ENCODE data around the gene DLGAP5.

DLGAP5 gene

DNA sequence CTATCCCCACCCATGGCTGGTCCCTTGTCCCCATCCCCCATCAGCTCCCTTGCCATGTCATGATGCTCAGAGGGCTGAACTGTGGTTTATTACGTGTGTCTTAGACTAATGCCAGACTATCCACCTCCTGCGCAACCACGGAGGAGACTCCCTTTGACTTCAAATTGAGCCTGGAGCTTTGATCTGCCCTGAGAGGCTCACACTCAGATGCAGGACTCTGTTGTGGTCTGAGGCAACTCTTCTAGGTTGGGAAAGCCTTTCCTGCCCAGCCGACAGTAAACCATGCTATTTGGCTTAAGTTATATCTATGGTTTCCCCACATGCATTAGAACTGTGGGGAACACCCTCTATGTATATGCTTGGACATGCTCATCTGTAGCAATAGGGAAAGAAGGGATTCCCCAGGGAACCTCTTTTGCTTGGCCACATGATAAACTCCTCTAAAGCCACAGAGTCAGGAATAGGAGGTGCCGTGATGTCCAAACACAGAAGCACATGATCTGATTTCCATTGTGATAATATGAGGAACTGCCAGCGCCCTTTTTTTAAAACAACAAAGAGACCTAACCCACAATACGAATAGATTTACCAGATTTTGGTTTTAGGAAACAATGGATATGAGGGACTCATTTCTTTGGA, 73.5 kb downstream of the DLGAP5 start:
- Histone ChIP-seq H3K27ac (ENCODE audit: low read length) (no peak overlapping the region), H3K9ac (ENCODE audit: low read length) (no peak overlapping the region), H3K9me2 (replicated peaks; ENCODE audit: insufficient read depth, low read length) (no peaks in the 10 kb centered on the region), H3K4me1 (ENCODE audit: low read length) (no peaks in the 10 kb centered on the region), H3K9me3 (replicated peaks; ENCODE audit: insufficient read depth, low read length) (no peaks in the 10 kb centered on the region), H3K27me3 (replicated peaks; ENCODE audit: insufficient read depth, low read length) (no peaks in the 10 kb centered on the region), H3K36me3 (replicated peaks; ENCODE audit: insufficient read depth, low read length) (no peaks in the 10 kb centered on the region), H3K4me2 (ENCODE audit: low read depth, low read length) (no peak overlapping the region), H3F3A (ENCODE audit: insufficient read depth, low read length) (no peaks in the 10 kb centered on the region), H3K79me2 (ENCODE audit: low read length) (no peaks in the 10 kb centered on the region), H3K4me3 (ENCODE audit: low read length) (no peak overlapping the region), H2AFZ (ENCODE audit: low read length) (no peak overlapping the region), H4K20me1 (ENCODE audit: insufficient read depth, low read length) (no peaks in the 10 kb centered on the region)
- no peak for DNase-seq
- TF ChIP-seq, protein P1, sequence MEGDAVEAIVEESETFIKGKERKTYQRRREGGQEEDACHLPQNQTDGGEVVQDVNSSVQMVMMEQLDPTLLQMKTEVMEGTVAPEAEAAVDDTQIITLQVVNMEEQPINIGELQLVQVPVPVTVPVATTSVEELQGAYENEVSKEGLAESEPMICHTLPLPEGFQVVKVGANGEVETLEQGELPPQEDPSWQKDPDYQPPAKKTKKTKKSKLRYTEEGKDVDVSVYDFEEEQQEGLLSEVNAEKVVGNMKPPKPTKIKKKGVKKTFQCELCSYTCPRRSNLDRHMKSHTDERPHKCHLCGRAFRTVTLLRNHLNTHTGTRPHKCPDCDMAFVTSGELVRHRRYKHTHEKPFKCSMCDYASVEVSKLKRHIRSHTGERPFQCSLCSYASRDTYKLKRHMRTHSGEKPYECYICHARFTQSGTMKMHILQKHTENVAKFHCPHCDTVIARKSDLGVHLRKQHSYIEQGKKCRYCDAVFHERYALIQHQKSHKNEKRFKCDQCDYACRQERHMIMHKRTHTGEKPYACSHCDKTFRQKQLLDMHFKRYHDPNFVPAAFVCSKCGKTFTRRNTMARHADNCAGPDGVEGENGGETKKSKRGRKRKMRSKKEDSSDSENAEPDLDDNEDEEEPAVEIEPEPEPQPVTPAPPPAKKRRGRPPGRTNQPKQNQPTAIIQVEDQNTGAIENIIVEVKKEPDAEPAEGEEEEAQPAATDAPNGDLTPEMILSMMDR (IDR thresholded peaks at IDR 0.05; ENCODE audit: low read length): no peak

DNA sequence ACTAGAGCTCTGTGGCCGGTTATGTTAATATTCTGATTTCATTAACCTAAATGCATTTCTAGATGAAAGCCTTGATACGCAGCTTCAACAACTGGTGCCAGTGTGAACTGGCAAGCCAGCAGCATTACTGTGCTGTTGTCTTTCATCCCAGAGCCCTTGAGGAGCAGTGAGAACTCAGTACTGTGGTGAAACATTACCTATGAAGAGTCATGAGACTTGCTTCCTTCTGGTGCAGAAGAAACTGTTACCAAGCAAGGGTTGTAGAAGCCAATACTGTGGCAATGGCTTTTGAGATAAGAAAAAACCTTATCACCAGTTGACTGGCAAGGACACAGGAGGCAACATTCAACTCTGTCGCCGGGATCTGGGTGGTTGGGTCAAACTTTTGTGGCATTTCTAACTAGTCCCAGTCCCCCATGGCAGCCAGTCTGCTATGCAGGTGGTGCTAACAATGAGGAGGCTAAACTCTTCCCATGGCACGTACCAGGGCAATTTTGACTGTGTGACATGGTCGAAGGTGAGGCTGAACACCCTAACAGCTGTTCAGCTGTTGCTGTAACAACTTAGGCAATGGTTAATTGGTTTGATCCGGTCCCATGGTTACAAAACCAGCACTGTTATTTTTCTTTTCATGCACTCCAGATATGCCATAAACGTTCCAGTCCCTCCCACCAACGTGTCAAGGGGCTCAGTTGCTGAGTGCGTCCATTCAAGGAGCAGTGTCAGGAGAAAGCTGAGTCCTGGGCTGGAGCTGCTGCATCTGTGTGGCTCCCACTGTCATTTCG, 74.9 kb downstream of the DLGAP5 start:
- H4K20me1 ChIP-seq (ENCODE audit: insufficient read depth, low read length): no peaks in the 10 kb centered on the region
- no peaks in the 10 kb centered on the region for H3K4me1 ChIP-seq (ENCODE audit: low read length)
- no peak overlapping the region for H2AFZ ChIP-seq (ENCODE audit: low read length)
- H3K27ac ChIP-seq (ENCODE audit: low read length): no peak overlapping the region
- no peaks in the 10 kb centered on the region for H3K79me2 ChIP-seq (ENCODE audit: low read length)
- H3F3A ChIP-seq (ENCODE audit: insufficient read depth, low read length): no peaks in the 10 kb centered on the region
- no peaks in the 10 kb centered on the region for H3K9me2 ChIP-seq (replicated peaks; ENCODE audit: insufficient read depth, low read length)
- H3K27me3 ChIP-seq (replicated peaks; ENCODE audit: insufficient read depth, low read length): no peaks in the 10 kb centered on the region
- H3K36me3 ChIP-seq (replicated peaks; ENCODE audit: insufficient read depth, low read length): no peaks in the 10 kb centered on the region
- no peak overlapping the region for H3K4me3 ChIP-seq (ENCODE audit: low read length)
- TF ChIP-seq EZH2phosphoT487 (IDR thresholded peaks at IDR 0.05; ENCODE audit: low read length) (no peak), EZH2 (optimal IDR thresholded peaks at IDR 0.05; ENCODE audit: low read depth, low read length) (no peak)
- TF ChIP-seq, protein P1 (IDR thresholded peaks at IDR 0.05; ENCODE audit: low read length): no peak
- no peak overlapping the region for H3K9ac ChIP-seq (ENCODE audit: low read length)
- H3K9me3 ChIP-seq (replicated peaks; ENCODE audit: insufficient read depth, low read length): no peaks in the 10 kb centered on the region
- no peak for DNase-seq
- H3K4me2 ChIP-seq (ENCODE audit: low read depth, low read length): no peak overlapping the region

DNA sequence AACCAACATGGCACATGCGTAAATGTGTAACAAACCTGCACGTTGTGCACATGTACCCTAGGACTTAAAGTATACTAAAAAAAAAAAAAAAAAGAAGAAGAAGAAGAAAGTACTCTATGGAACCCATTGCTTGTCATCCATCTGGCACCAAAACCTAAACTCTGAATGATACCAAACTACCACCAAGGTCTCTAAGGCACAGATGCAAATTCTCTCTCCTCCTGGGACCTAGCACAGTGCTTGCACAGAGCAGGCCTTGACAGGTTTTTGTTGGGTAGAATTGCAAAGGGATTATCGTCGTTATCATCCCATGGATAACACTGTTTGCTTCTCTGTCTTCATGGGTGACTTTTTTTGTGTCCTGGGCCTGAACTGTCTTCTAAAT, 75.5 kb downstream of the DLGAP5 start:
- H3F3A ChIP-seq (ENCODE audit: insufficient read depth, low read length): no peaks in the 10 kb centered on the region
- H4K20me1 ChIP-seq (ENCODE audit: insufficient read depth, low read length): no peaks in the 10 kb centered on the region
- H3K9me3 ChIP-seq (replicated peaks; ENCODE audit: insufficient read depth, low read length): no peaks in the 10 kb centered on the region
- no peak overlapping the region for H3K4me2 ChIP-seq (ENCODE audit: low read depth, low read length)
- DNase-seq: no peak
- TF ChIP-seq, protein P1 (IDR thresholded peaks at IDR 0.05; ENCODE audit: low read length): no peak
- TF ChIP-seq EZH2phosphoT487 (IDR thresholded peaks at IDR 0.05; ENCODE audit: low read length): no peak
- TF ChIP-seq EZH2 (optimal IDR thresholded peaks at IDR 0.05; ENCODE audit: low read depth, low read length): no peak
- no peaks in the 10 kb centered on the region for H3K4me1 ChIP-seq (ENCODE audit: low read length)
- H3K4me3 ChIP-seq (ENCODE audit: low read length): no peak overlapping the region
- no peak overlapping the region for H3K27ac ChIP-seq (ENCODE audit: low read length)
- no peaks in the 10 kb centered on the region for H3K79me2 ChIP-seq (ENCODE audit: low read length)
- H2AFZ ChIP-seq (ENCODE audit: low read length): no peak overlapping the region
- H3K9ac ChIP-seq (ENCODE audit: low read length): no peak overlapping the region
- H3K9me2 ChIP-seq (replicated peaks; ENCODE audit: insufficient read depth, low read length): no peaks in the 10 kb centered on the region
- no peaks in the 10 kb centered on the region for H3K36me3 ChIP-seq (replicated peaks; ENCODE audit: insufficient read depth, low read length)
- no peaks in the 10 kb centered on the region for H3K27me3 ChIP-seq (replicated peaks; ENCODE audit: insufficient read depth, low read length)
